Esophagus (tissue), 2 donors: Measurements from ENCODE around the gene STARD7. TPM values are rescaled to one million over a fixed set of nuclear protein-coding genes. Genes with fewer than 3 reads are reported as not detected.

ENCODE experiments used
- H3K27ac ChIP-seq, 2 donors: one replicate each; pipeline ENCODE4 v1.5.1; 2013; ENCODE audit warnings: low read depth in 2 of 2, mild to moderate bottlenecking in 2 of 2, inconsistent platforms in 1 of 2, low read length in 1 of 2, moderate library complexity in 1 of 2
- H3K27me3 ChIP-seq, 2 donors: one replicate each; pipeline ENCODE4 v1.6.1; 2013; ENCODE audit warnings: low read length in 2 of 2, control low read depth in 1 of 2, mild to moderate bottlenecking in 1 of 2; ENCODE audit not compliant: insufficient read depth in 2 of 2, control insufficient read depth in 1 of 2
- H3K36me3 ChIP-seq, 2 donors: one replicate each; pipeline ENCODE4 v1.6.1; 2013; ENCODE audit warnings: low read length in 1 of 2; ENCODE audit not compliant: control insufficient read depth in 2 of 2, insufficient read depth in 2 of 2
- H3K4me1 ChIP-seq, 2 donors: one replicate each; pipeline ENCODE4 v1.6.1; 2013; ENCODE audit warnings: low read length in 1 of 2; ENCODE audit not compliant: control insufficient read depth in 2 of 2, insufficient read depth in 2 of 2
- H3K4me3 ChIP-seq, 2 donors: one replicate each; pipeline ENCODE4 v1.5.1; 2013; ENCODE audit warnings: low read length in 2 of 2, mild to moderate bottlenecking in 2 of 2, low read depth in 1 of 2, moderate library complexity in 1 of 2
- H3K9me3 ChIP-seq, 2 donors: one replicate each; pipeline ENCODE4 v1.6.1; 2013; ENCODE audit warnings: mild to moderate bottlenecking in 2 of 2, low read depth in 1 of 2, low read length in 1 of 2, moderate library complexity in 1 of 2; ENCODE audit not compliant: control insufficient read depth in 2 of 2, insufficient read depth in 1 of 2
- WGBS, 2 donors: extraction: QIAGEN DNeasy Blood & Tissue Kit; methylation state at CpG; one replicate each; pipeline ENCODE4 v1.1.7; 2013; 5-methylcytosine and 5-hydroxymethylcytosine counted together
- polyA plus RNA-seq, 2 donors: library from polyadenylated mRNA; stranded (reverse); fragments of 200-250 nt; gene quantifications; one replicate each; pipeline ENCODE4 v1.2.3, GENCODE V29; 2013
- donor health status: healthy with polysubstance abuse.
- donor health status: Bipolar disorder and iron deficiency.

The STARD7 gene
- polyA plus RNA-seq, 2 donors = 21.5 to 34.9 TPM

DNA sequence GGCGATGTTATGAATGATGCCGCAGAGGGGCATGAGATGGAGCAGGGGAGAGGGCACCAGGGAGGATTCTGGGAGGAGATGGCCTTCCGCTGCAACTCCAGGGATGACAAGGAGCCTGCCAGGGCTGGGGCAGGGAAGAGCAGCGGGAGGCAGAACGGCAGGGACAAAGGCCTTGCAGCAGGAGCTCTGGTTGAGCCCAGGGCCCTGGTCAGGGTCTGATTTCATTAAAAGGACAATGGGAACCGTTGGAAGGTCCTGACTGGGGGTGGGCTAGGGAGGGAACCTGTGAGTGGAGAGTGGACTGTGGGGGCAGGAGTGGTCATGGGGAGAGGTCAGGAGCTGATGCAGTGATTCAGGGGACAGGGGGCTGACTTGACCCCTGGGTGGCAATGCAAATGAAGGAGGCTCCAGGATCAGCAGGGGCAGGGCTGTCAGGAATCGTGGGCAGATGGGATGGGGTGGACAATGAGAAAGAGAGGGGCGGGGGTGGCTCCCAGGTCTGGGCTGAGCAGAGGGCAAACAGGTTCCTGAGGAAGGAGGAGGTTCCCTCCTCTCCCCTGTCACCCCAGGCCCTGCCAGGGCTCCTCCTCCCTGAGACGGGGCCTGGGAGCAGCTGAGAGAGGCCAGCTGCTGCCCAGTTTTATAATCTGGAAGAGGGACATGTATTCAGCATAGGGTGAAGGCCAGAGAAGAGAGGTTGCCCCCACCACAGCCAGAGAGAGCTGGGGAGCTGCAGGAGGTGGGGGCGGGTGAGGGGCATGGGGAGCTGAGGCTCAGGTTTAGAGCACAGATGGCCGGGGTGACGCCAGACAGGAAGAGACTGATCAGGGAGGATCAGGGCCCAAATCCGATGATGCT, 56.1 kb downstream of the STARD7 start:
- H3K27me3 ChIP-seq = no peaks in the 10 kb centered on the region
- no peaks in the 10 kb centered on the region for H3K36me3 ChIP-seq
- no peak overlapping the region for H3K27ac ChIP-seq
- no peak overlapping the region for H3K4me3 ChIP-seq
- 78 to 79% methylated on average over 11 to 13 of the region's 13 CpGs for WGBS, 2 donors
- H3K9me3 ChIP-seq = no peaks in the 10 kb centered on the region
- H3K4me1 ChIP-seq = peaks cover 2 to 7% of the 10 kb centered on the region in 2 donors

DNA sequence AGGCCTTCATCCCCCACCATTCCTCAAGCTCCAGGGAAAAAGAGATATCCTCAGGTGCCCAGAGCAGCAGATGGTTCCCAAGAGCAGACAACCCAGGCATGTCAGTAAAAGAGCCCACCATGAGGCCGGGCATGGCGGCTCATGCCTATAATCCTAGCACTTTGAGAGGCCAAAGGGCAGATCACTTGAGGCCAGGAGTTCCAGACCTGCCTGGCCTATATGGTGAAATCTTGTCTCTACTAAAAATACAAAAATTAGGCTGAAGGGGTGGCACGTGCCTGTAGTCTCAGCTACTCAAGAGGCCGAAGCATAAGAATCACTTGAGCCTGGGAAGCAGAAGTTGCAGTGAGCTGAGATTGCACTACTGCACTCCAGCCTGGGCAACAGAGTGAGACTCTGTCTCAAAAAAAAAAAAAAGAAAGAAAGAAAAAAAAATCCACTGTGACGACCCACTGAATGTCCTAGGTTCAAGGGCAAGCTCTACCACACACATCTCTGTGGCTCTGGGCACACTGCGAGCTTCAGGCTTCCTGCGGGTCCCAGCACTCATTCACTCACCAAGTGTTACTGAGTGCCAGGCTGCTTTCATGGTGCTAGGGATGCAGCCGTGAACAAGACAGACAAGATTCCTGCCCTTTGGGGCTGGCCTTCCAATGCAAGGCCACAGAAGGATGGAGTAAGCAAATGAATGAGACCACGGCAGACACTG, 56.9 kb downstream of the STARD7 start:
- Histone ChIP-seq H3K27ac (no peak overlapping the region), H3K4me1 (peaks cover 1 to 7% of the 10 kb centered on the region in 2 donors), H3K9me3 (no peaks in the 10 kb centered on the region), H3K4me3 (no peak overlapping the region), H3K27me3 (no peaks in the 10 kb centered on the region), H3K36me3 (no peaks in the 10 kb centered on the region)
- WGBS, 2 donors = 91 to 94% methylated on average over 9 of the region's 9 CpGs

GRCh38 chr2:96150791-96151594, 57.6 kb downstream of the STARD7 start:
- 89 to 94% methylated on average over 14 of the region's 14 CpGs for WGBS, 2 donors
- Histone ChIP-seq H3K27me3 (no peaks in the 10 kb centered on the region), H3K9me3 (no peaks in the 10 kb centered on the region), H3K27ac (no peak overlapping the region), H3K4me3 (no peak overlapping the region), H3K36me3 (no peaks in the 10 kb centered on the region), H3K4me1 (peaks cover 2 to 7% of the 10 kb centered on the region in 2 donors)

DNA sequence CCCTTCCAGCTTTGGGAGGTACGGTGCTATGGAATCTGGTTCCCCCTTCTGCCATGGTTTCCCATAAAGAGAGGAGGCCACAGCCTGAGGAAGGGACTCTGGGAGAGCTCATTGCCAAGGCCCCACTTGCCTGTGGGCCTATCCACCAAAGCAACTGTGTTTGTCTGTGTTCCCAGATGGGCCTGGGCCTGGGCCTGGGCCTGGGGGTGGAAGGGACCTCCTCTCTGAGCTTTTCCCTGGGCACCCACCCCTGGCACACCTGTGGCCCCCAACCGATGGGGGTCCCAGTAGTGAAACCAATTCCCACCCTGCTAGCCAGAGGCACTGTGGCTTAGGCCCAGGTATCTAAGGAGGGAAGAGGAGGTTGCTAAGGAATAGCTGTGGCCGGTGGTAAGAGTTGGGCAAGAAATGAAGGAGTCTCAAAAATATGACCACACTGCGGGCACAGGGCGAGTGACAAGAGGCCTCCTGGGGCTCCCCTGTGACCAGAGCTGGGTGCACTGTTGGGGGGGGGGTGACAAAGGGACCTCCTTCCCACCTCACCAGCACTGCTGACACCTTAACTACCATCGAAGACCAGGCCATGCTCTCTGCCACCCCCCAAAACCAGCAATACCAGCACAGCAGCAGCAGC, 58.5 kb downstream of the STARD7 start:
- WGBS, 2 donors = 93% methylated on average over 6 of the region's 6 CpGs
- Histone ChIP-seq H3K9me3 (no peaks in the 10 kb centered on the region), H3K4me3 (no peak overlapping the region), H3K4me1 (peaks cover 3 to 7% of the 10 kb centered on the region in 2 donors), H3K27me3 (no peaks in the 10 kb centered on the region), H3K36me3 (no peaks in the 10 kb centered on the region), H3K27ac (no peak overlapping the region)

DNA sequence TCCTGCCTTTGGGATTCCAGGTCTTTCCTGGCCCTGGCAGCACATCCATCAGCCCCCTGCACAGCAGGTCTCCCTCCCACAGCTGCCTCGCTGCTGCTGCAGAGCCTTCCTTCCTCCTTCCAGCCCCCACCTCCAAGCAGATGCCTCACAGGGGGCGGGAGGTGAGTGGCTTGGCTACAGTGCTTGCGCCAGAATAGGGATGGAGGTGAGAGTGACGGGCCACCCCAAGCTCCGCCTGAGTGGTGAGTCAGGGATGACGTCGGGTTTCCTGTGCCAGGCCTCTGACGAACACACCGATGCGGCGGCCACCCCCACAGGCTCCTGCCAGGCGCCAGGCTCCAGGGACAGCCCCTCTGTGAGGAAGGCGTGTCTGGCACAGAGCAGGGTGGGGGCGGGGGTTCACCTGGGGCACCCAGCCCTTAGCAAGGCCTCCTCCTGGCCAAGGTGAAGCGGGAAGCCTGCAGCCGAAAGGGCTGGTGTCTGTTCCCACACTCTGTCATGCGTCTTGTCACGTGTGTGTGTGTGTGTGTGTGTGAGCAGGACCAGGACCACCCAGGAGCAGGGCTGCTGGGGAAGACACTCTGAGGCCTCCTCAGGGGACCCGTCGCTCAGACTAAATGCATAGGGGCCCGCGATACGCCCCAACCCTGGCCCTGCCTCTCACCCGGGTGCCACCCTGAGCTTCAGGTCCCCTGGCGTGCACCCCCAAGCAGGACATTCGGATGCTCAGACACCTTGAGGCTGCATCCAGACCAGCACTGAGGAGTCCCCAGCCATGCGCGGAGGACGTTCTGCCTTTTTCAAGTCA, 60.0 kb downstream of the STARD7 start:
- Histone ChIP-seq H3K27ac (peak overlapping the region; percentile 14 to 53), H3K4me1 (peaks cover 14% of the 10 kb centered on the region in 2 donors), H3K27me3 (no peaks in the 10 kb centered on the region), H3K4me3 (no peak overlapping the region), H3K9me3 (no peaks in the 10 kb centered on the region), H3K36me3 (no peaks in the 10 kb centered on the region)
- WGBS, 2 donors = 36% methylated on average over 29 of the region's 29 CpGs

- Histone ChIP-seq H3K4me3 (no peak overlapping the region), H3K4me1 (peaks cover 14% of the 10 kb centered on the region in 2 donors), H3K27ac (peak overlapping the region in 1 of 2 donors; percentile 14), H3K36me3 (no peaks in the 10 kb centered on the region), H3K9me3 (no peaks in the 10 kb centered on the region), H3K27me3 (no peaks in the 10 kb centered on the region)
- WGBS, 2 donors = 75 to 76% methylated on average over 9 of the region's 9 CpGs
Observed at GRCh38 chr2:96147593-96148201, 60.9 kb downstream of the STARD7 start.

DNA sequence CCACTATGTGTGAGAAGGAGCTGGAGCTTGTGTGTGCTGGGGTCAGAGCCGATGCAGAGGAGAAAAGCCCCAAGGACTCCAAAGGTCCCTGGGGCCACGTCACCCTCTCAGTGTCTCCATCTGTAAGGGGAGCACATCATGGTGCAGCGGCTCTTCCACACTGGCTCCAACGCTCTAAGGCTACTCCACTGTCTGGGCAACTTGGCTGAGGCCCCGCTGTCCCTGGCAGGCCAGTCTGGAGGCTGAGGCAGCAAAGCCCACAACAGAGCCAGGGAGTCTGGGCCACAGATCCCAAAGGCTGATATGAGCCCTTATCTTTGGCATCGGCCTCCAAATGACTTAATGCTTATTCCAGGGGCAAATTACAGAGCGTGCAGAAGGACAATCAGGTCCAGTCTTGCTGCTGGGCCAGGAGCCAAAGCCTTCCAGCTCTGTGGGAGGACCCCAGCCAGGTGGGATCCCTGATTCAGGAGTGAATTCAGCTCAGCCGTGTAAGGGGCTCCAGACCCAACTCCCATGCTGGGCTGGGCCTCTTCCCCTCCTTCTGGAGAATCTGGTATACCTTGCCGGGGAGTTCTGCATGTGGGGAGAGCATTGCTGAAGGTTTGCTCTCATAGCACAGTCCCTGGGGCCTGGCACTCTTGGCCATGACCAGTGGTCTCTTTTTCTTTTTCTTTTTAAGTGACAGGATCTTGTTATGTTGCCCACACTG, 61.6 kb downstream of the STARD7 start:
- no peak overlapping the region for H3K4me3 ChIP-seq
- no peaks in the 10 kb centered on the region for H3K9me3 ChIP-seq
- H3K36me3 ChIP-seq = no peaks in the 10 kb centered on the region
- H3K4me1 ChIP-seq = peaks cover 14 to 16% of the 10 kb centered on the region in 2 donors
- peak overlapping the region; percentile 45 to 46 for H3K27ac ChIP-seq
- no peaks in the 10 kb centered on the region for H3K27me3 ChIP-seq
- 79 to 86% methylated on average over 9 of the region's 9 CpGs for WGBS, 2 donors
